SK-N-SH (cell line): ENCODE measurements around the gene TMEM179. TPM values are rescaled to one million over a fixed set of nuclear protein-coding genes. Genes with fewer than 3 reads are reported as not detected.

Experiments
- CTCF ChIA-PET: fragments of 300-600, 350-600 bp; formaldehyde crosslinking; extraction: SDS; loops from one replicate; lab custom pipeline; 2021; lab: Yijun Ruan, JAX
- POLR2A ChIA-PET: fragments of 350-600 bp; sonication (Branson Sonifier 250); formaldehyde crosslinking; extraction: SDS; loops from one replicate; lab custom pipeline; 2020; ENCODE audit warnings: antibody characterized with exemption, inconsistent platforms; lab: Yijun Ruan, JAX
- DNase-seq: peaks from one replicate; pipeline ENCODE4 v3.0.0; 2012
- H2AFZ ChIP-seq: fragments of 200-600 bp; sonication (generic); 2 replicates; pipeline ENCODE4 v1.8.1; 2016; ENCODE audit warnings: antibody characterized with exemption, mild to moderate bottlenecking, low read depth
- H3F3A ChIP-seq: fragments of 200-600 bp; sonication (generic); replicated peaks from 2 replicates; pipeline ENCODE3; 2016; ENCODE audit warnings: antibody characterized with exemption, mild to moderate bottlenecking; ENCODE audit not compliant: insufficient read depth
- H3K27ac ChIP-seq, 2 experiments: fragments of 200-500 bp in 1 of 2; fragments of 200-600 bp in 1 of 2; sonication (Bioruptor generic) in 1 of 2; sonication (generic), shearing (Covaris generic) in 1 of 2; 2 replicates each; pipeline versions ENCODE4 v1.5.1 to v1.6.1; 2014 to 2016; ENCODE audit warnings: low read depth in 2 of 2, inconsistent platforms in 1 of 2, low read length in 1 of 2, mild to moderate bottlenecking in 1 of 2, mixed read lengths in 1 of 2
- H3K27me3 ChIP-seq: fragments of 200-600 bp; sonication (generic), shearing (Covaris generic); 2 replicates; pipeline ENCODE4 v1.6.1; 2016; ENCODE audit warnings: mixed run types; ENCODE audit not compliant: insufficient read depth
- H3K36me3 ChIP-seq, 2 experiments: fragments of 200-500 bp in 1 of 2; fragments of 200-600 bp in 1 of 2; sonication (Bioruptor generic) in 1 of 2; sonication (generic) in 1 of 2; replicated peaks in 1 of 2; 2 replicates each; pipeline versions ENCODE3 to v1.5.1; 2014 to 2016; ENCODE audit warnings: low read length in 1 of 2, mild to moderate bottlenecking in 1 of 2; ENCODE audit not compliant: insufficient read depth in 2 of 2, control insufficient read depth in 1 of 2
- H3K4me1 ChIP-seq, 2 experiments: fragments of 200-500 bp in 1 of 2; fragments of 200-600 bp in 1 of 2; sonication (Bioruptor generic) in 1 of 2; sonication (generic), shearing (Covaris generic) in 1 of 2; 2 replicates each; pipeline versions ENCODE4 v1.5.1 to v1.6.1; 2014 to 2016; ENCODE audit warnings: low read depth in 1 of 2, low read length in 1 of 2, mixed run types in 1 of 2; ENCODE audit not compliant: insufficient read depth in 2 of 2, control insufficient read depth in 1 of 2
- H3K4me2 ChIP-seq: fragments of 200-600 bp; sonication (generic), shearing (Covaris generic); 2 replicates; pipeline ENCODE4 v1.6.1; 2017; ENCODE audit warnings: mixed run types
- H3K4me3 ChIP-seq, 2 experiments: fragments of 200-500 bp in 1 of 2; fragments of 200-600 bp in 1 of 2; sonication (Bioruptor generic) in 1 of 2; sonication (generic), shearing (Covaris generic) in 1 of 2; 2 replicates each; pipeline versions ENCODE4 v1.5.1 to v1.8.1; 2014 to 2016; ENCODE audit warnings: low read depth in 2 of 2, inconsistent platforms in 1 of 2, low read length in 1 of 2, mild to moderate bottlenecking in 1 of 2, mixed read lengths in 1 of 2, moderate library complexity in 1 of 2
- H3K79me2 ChIP-seq: fragments of 200-600 bp; sonication (generic); 2 replicates; pipeline ENCODE4 v1.8.1; 2017; ENCODE audit warnings: mild to moderate bottlenecking; ENCODE audit not compliant: insufficient read depth
- H3K9ac ChIP-seq: fragments of 200-600 bp; sonication (generic); 2 replicates; pipeline ENCODE4 v1.6.1; 2017; ENCODE audit warnings: mixed run types
- H3K9me2 ChIP-seq: fragments of 200-600 bp; sonication (generic); 2 replicates; pipeline ENCODE4 v1.6.1; 2017; ENCODE audit warnings: mixed run types
- H3K9me3 ChIP-seq: fragments of 200-600 bp; sonication (generic); 2 replicates; pipeline ENCODE4 v1.6.1; 2017; ENCODE audit warnings: mixed run types, mild to moderate bottlenecking, moderate library complexity
- H4K20me1 ChIP-seq: fragments of 200-600 bp; sonication (generic); 2 replicates; pipeline ENCODE4 v1.6.1; 2017; ENCODE audit warnings: mild to moderate bottlenecking, mixed run types; ENCODE audit not compliant: insufficient read depth
- CTCF ChIP-seq: fragments of 200-600 bp; sonication (generic); IDR thresholded peaks from 2 replicates; pipeline ENCODE4 v1.6.1; 2017; ENCODE audit warnings: antibody characterized with exemption, mild to moderate bottlenecking, moderate library complexity
- EZH2phosphoT487 ChIP-seq: fragments of 200-600 bp; sonication (generic); IDR thresholded peaks from 2 replicates; pipeline ENCODE4 v1.6.1; 2017; ENCODE audit warnings: low read depth, mixed run types, mild to moderate bottlenecking, antibody characterized with exemption, moderate library complexity, borderline replicate concordance
- FOSL2 ChIP-seq: IDR thresholded peaks from 2 replicates; pipeline ENCODE4 v1.4.0; 2012; ENCODE audit warnings: low read depth, mild to moderate bottlenecking, moderate library complexity, borderline replicate concordance
- FOXJ3 ChIP-seq: sonication (generic); formaldehyde crosslinking; IDR thresholded peaks from 2 replicates; pipeline ENCODE4 v1.5.1; 2020; ENCODE audit warnings: mild to moderate bottlenecking, missing genetic modification reagents
- IRF3 ChIP-seq: fragments of 150-350 bp; IDR thresholded peaks from 2 replicates; pipeline ENCODE4 v1.6.1; 2016; ENCODE audit warnings: mild to moderate bottlenecking, low read depth, low read length
- NFIC ChIP-seq: IDR thresholded peaks from 2 replicates; pipeline ENCODE4 v1.4.0; 2012; ENCODE audit warnings: borderline replicate concordance
- NRF1 ChIP-seq: IDR thresholded peaks from 2 replicates; pipeline ENCODE4 v1.6.1; 2012; ENCODE audit warnings: low read depth, mild to moderate bottlenecking, low read length
- RAD21 ChIP-seq: IDR thresholded peaks from 2 replicates; pipeline ENCODE4 v1.6.1; 2012; ENCODE audit warnings: mild to moderate bottlenecking, low read length
- SMC3 ChIP-seq: IDR thresholded peaks from 2 replicates; pipeline ENCODE4 v1.6.1; 2012; ENCODE audit warnings: low read depth, low read length, improper control_type of control experiment
- TCF12 ChIP-seq: IDR thresholded peaks from 2 replicates; pipeline ENCODE4 v1.4.0; 2012
- TEAD4 ChIP-seq: IDR thresholded peaks from 2 replicates; pipeline ENCODE4 v1.4.0; 2012; ENCODE audit warnings: mild to moderate bottlenecking, borderline replicate concordance; ENCODE audit not compliant: insufficient read depth
- WGBS: methylation state at CpG from one replicate; pipeline ENCODE4 v1.1.6; 2017; ENCODE audit warnings: low lambda C conversion rate; 5-methylcytosine and 5-hydroxymethylcytosine counted together
- polyA plus RNA-seq, 3 experiments: library from polyadenylated mRNA; depleted of rRNA; stranded (reverse); fragments of >200 nt; gene quantifications; 2 replicates each; pipeline ENCODE4 v1.2.3, GENCODE V29; 2012
- TF ChIP-seq, protein P1 (sequence below): IDR thresholded peaks from 2 replicates; pipeline ENCODE4 v1.4.0; 2012; ENCODE audit warnings: low read depth, borderline replicate concordance
- TF ChIP-seq, protein P2 (sequence below): IDR thresholded peaks from 2 replicates; pipeline ENCODE4 v1.4.0; 2012; ENCODE audit warnings: low read depth

Gene TMEM179
- polyA plus RNA-seq, 1 of the 3 experiments (the other 2 are of a cell fraction): 1.7 TPM

DNA sequence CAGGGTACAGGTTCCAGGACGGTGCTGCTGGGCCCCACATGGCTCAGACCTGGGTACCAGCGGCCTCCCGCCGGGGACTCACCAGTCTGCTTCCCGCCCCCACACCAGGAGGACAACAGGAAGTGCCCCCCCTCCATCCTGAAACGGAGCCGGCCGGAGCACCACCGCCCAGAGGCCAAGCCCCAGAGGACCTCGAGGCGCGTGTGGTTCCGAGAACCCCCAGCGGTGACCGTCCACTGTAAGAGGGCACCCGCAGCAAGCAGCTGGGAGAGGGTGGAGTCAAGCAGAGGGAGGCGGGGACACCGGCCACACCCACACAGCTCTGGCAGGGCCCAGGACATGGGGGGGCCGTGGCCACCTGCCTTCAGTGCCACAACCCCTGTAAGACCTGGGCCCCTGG lies 16.9 kb downstream of the TMEM179 start:
- peaks cover 0 to 95% of the 10 kb centered on the region in 2 experiments; a peak in 1 of 4 replicates for H3K4me1 ChIP-seq
- H3K36me3 ChIP-seq: no peaks in the 10 kb centered on the region
- no peaks in the 10 kb centered on the region for H3K79me2 ChIP-seq
- H3F3A ChIP-seq: no peaks in the 10 kb centered on the region
- H3K4me3 ChIP-seq: no peak overlapping the region
- peak; percentile 71 for DNase-seq
- H3K9me2 ChIP-seq: no peaks in the 10 kb centered on the region
- TF ChIP-seq, protein P1, sequence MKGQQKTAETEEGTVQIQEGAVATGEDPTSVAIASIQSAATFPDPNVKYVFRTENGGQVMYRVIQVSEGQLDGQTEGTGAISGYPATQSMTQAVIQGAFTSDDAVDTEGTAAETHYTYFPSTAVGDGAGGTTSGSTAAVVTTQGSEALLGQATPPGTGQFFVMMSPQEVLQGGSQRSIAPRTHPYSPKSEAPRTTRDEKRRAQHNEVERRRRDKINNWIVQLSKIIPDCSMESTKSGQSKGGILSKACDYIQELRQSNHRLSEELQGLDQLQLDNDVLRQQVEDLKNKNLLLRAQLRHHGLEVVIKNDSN: no peak
- TF ChIP-seq SMC3 (no peak), FOSL2 (no peak), FOXJ3 (CRISPR knock-in tag) (no peak), NRF1 (no peak), NFIC (no peak), IRF3 (no peak), TCF12 (no peak), EZH2phosphoT487 (no peak), TEAD4 (no peak), CTCF (no peak), RAD21 (no peak)
- TF ChIP-seq, protein P2, sequence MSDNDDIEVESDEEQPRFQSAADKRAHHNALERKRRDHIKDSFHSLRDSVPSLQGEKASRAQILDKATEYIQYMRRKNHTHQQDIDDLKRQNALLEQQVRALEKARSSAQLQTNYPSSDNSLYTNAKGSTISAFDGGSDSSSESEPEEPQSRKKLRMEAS: no peak
- CTCF ChIA-PET: interaction anchor here (0.8 to 2.3 kb wide), 4 partner anchors 24 to 503 kb away, joined by 3 to 12 read pairs (median 6); no protein-coding TSS in a partner anchor
- H3K4me2 ChIP-seq: no peak overlapping the region
- no peaks in the 10 kb centered on the region for H3K27me3 ChIP-seq
- peak overlapping the region in 1 of 2 experiments; percentile 97; a peak in 2 of 4 replicates for H3K27ac ChIP-seq
- WGBS: 49% methylated on average over 6 of the region's 19 CpGs
- no peaks in the 10 kb centered on the region for H3K9me3 ChIP-seq
- H3K9ac ChIP-seq: no peak overlapping the region
- H2AFZ ChIP-seq: no peak overlapping the region
- no peaks in the 10 kb centered on the region for H4K20me1 ChIP-seq
- POLR2A ChIA-PET: no interaction called here
